HG02763 (cell line): ENCODE results near the gene PNKP.

Experiments used
- ATAC-seq: cut with Tn5 transposase; IDR thresholded peaks from one replicate; pipeline ENCODE4 v1.9.1; 2021; ENCODE audit warnings: mild to moderate bottlenecking, moderate library complexity; ENCODE audit not compliant: unreplicated experiment

Gene PNKP

GRCh38 chr19:49890349-49891311 lies 23.3 kb upstream of the PNKP start:
- no peak for ATAC-seq

GRCh38 chr19:49889687-49890348 lies 22.4 kb upstream of the PNKP start:
- no peak for ATAC-seq

- ATAC-seq = no peak
Observed at GRCh38 chr19:49889038-49889686, 21.8 kb upstream of the PNKP start.

- no peak for ATAC-seq
Observed at GRCh38 chr19:49888510-49888824, 21.1 kb upstream of the PNKP start.

GRCh38 chr19:49887665-49888509 lies 20.5 kb upstream of the PNKP start:
- ATAC-seq = no peak

GRCh38 chr19:49887037-49887664 lies 19.8 kb upstream of the PNKP start:
- ATAC-seq = no peak

GRCh38 chr19:49884760-49885159 lies 17.4 kb upstream of the PNKP start:
- ATAC-seq = no peak

GRCh38 chr19:49884109-49884508 lies 16.7 kb upstream of the PNKP start:
- ATAC-seq = no peak

GRCh38 chr19:49883094-49883493 lies 15.7 kb upstream of the PNKP start:
- no peak for ATAC-seq

- ATAC-seq = no peak
Observed at GRCh38 chr19:49882643-49883042, 15.3 kb upstream of the PNKP start.

GRCh38 chr19:49881672-49882394 lies 14.5 kb upstream of the PNKP start:
- no peak for ATAC-seq

GRCh38 chr19:49881186-49881585 lies 13.8 kb upstream of the PNKP start:
- ATAC-seq = no peak

GRCh38 chr19:49880162-49880869 lies 12.9 kb upstream of the PNKP start:
- no peak for ATAC-seq

- ATAC-seq = no peak
Observed at GRCh38 chr19:49879243-49879963, 12.0 kb upstream of the PNKP start.

GRCh38 chr19:49878744-49879070 lies 11.3 kb upstream of the PNKP start:
- ATAC-seq = no peak

- ATAC-seq = peak; percentile 52
Observed at GRCh38 chr19:49877879-49878743, 10.7 kb upstream of the PNKP start.

- peak; percentile 55 for ATAC-seq
Observed at GRCh38 chr19:49877020-49877878, 9.9 kb upstream of the PNKP start, which contains the start of the genes AKT1S1 and TBC1D17. TSS of gene AKT1S1 (minus strand) at chr19:49877355. CDS start at chr19:49873295, 4,060 bp downstream. TSS of gene TBC1D17 (plus strand) at chr19:49877702. CDS start at chr19:49877724, 22 bp downstream.
